NB4 (cell line): ENCODE results near the gene CCDC170.

ENCODE experiments used
- CTCF ChIP-seq: IDR thresholded peaks from one replicate; pipeline ENCODE4 v1.5.1; 2012; ENCODE audit warnings: low read depth, low read length
- MYC ChIP-seq: IDR thresholded peaks from 2 replicates; pipeline ENCODE4 v1.6.1; 2011; ENCODE audit warnings: low read depth, low read length
- POLR2A ChIP-seq: IDR thresholded peaks from 2 replicates; pipeline ENCODE4 v1.6.1; 2011; ENCODE audit warnings: mild to moderate bottlenecking; ENCODE audit not compliant: insufficient read length; ENCODE audit errors: extremely low read depth

GRCh38 chr6:151592449-151593159 lies 98.8 kb downstream of the CCDC170 start:
- TF ChIP-seq MYC, result no peak
- TF ChIP-seq CTCF, result no peak
- no peak for TF ChIP-seq POLR2A
